HFF-Myc (cell line): ENCODE measurements around the gene NFE2.

Source experiments
- DNase-seq: peaks from one replicate; pipeline ENCODE4 v3.0.0-alpha.2; 2011; ENCODE audit warnings: low read depth; ENCODE audit errors: extremely low read depth
- H3K4me3 ChIP-seq: replicated peaks from 2 replicates; pipeline ENCODE4 v1.5.1; 2011; ENCODE audit warnings: low read depth, mild to moderate bottlenecking, control low read depth, low read length
- CTCF ChIP-seq: IDR thresholded peaks from 2 replicates; pipeline ENCODE4 v1.5.1; 2012; ENCODE audit warnings: mild to moderate bottlenecking, low read depth, low read length, control low read depth; ENCODE audit errors: missing control alignments

The NFE2 gene

GRCh38 chr12:54258201-54258681 is 42.6 kb downstream of the NFE2 start:
- H3K4me3 ChIP-seq, result peak overlapping the region; percentile 41
- no peak for TF ChIP-seq CTCF
- DNase-seq, result no peak

GRCh38 chr12:54257332-54257731 is 43.5 kb downstream of the NFE2 start:
- H3K4me3 ChIP-seq, result no peak overlapping the region
- DNase-seq, result no peak
- no peak for TF ChIP-seq CTCF

GRCh38 chr12:54253240-54253639 is 47.6 kb downstream of the NFE2 start:
- no peak for DNase-seq
- H3K4me3 ChIP-seq, result no peak overlapping the region
- no peak for TF ChIP-seq CTCF

- DNase-seq, result no peak
Observed at GRCh38 chr12:54251667-54252284, 49.0 kb downstream of the NFE2 start.

GRCh38 chr12:54249489-54249888 is 51.3 kb downstream of the NFE2 start:
- DNase-seq, result no peak
- no peak for TF ChIP-seq CTCF
- no peak overlapping the region for H3K4me3 ChIP-seq

More at GRCh38 chr12:54251667-54252284, 49.0 kb downstream of the NFE2 start:
- no peak overlapping the region for H3K4me3 ChIP-seq
- TF ChIP-seq CTCF, result peak; percentile 55

- TF ChIP-seq CTCF, result no peak
- DNase-seq, result no peak
- no peak overlapping the region for H3K4me3 ChIP-seq
Observed at GRCh38 chr12:54246011-54246641, 54.7 kb downstream of the NFE2 start.
